HFFc6 (cell line): ENCODE measurements around the gene WIF1. TPM values are rescaled to one million over a fixed set of nuclear protein-coding genes. Genes with fewer than 3 reads are reported as not detected.

Source experiments
- DNase-seq: peaks from one replicate; pipeline ENCODE4 v3.0.0-alpha.2; 2018
- H3K27ac Mint-ChIP-seq: 2 replicates; pipeline ENCODE4 v1.8.0; 2020; ENCODE audit warnings: mild to moderate bottlenecking, mixed read lengths
- H3K27me3 Mint-ChIP-seq: 2 replicates; pipeline ENCODE4 v1.8.0; 2021; ENCODE audit warnings: mild to moderate bottlenecking, moderate library complexity, mixed read lengths; ENCODE audit not compliant: insufficient read depth
- H3K36me3 Mint-ChIP-seq: 2 replicates; pipeline ENCODE4 v1.8.0; 2021; ENCODE audit warnings: low read depth, mixed read lengths
- H3K4me1 Mint-ChIP-seq: 2 replicates; pipeline ENCODE4 v1.8.0; 2020; ENCODE audit warnings: low read depth, mixed read lengths
- H3K4me3 Mint-ChIP-seq: 2 replicates; pipeline ENCODE4 v1.8.0; 2020; ENCODE audit warnings: mild to moderate bottlenecking, moderate library complexity, mixed read lengths
- H3K9me3 Mint-ChIP-seq: 2 replicates; pipeline ENCODE4 v1.8.0; 2020; ENCODE audit warnings: mild to moderate bottlenecking, mixed read lengths
- CTCF ChIP-seq: fragments of 200-600 bp; sonication (generic); IDR thresholded peaks from 2 replicates; pipeline ENCODE4 v1.5.0; 2021; ENCODE audit warnings: antibody characterized with exemption, mild to moderate bottlenecking
- total RNA-seq, 6 experiments: library from RNA; stranded (reverse); fragmentation: NEBNext Ultra II Directional; extraction: Animal tissue kit (Norgen Biotek cat#: 25700); gene quantifications; 2 replicates in 1 of 6; 3 replicates in 5 of 6; pipeline ENCODE4 v1.2.3, GENCODE V29; 2021

Gene WIF1
- total RNA-seq, 6 experiments from 2014 or later, result not detected

GRCh38 chr12:65164774-65165173 is 43.7 kb upstream of the WIF1 start:
- H3K36me3 Mint-ChIP-seq, result no peaks in the 10 kb centered on the region
- peaks cover 5% of the 10 kb centered on the region; the same call in 1 of the 2 replicates for H3K4me1 Mint-ChIP-seq
- no peak for TF ChIP-seq CTCF
- peaks cover 20% of the 10 kb centered on the region for H3K27me3 Mint-ChIP-seq
- DNase-seq, result no peak
- no peak overlapping the region for H3K27ac Mint-ChIP-seq
- H3K4me3 Mint-ChIP-seq, result no peak overlapping the region
- no peaks in the 10 kb centered on the region for H3K9me3 Mint-ChIP-seq

GRCh38 chr12:65164244-65164643 is 43.1 kb upstream of the WIF1 start:
- no peak for TF ChIP-seq CTCF
- H3K4me1 Mint-ChIP-seq, result peaks cover 5% of the 10 kb centered on the region; the same call in 1 of the 2 replicates
- no peaks in the 10 kb centered on the region for H3K9me3 Mint-ChIP-seq
- no peaks in the 10 kb centered on the region for H3K36me3 Mint-ChIP-seq
- peaks cover 19% of the 10 kb centered on the region for H3K27me3 Mint-ChIP-seq
- no peak overlapping the region for H3K27ac Mint-ChIP-seq
- DNase-seq, result no peak
- no peak overlapping the region for H3K4me3 Mint-ChIP-seq

GRCh38 chr12:65162609-65163008 is 41.5 kb upstream of the WIF1 start:
- Mint-ChIP-seq H3K9me3 (no peaks in the 10 kb centered on the region), H3K36me3 (no peaks in the 10 kb centered on the region), H3K4me1 (no peaks in the 10 kb centered on the region), H3K27me3 (peaks cover 19% of the 10 kb centered on the region), H3K27ac (no peak overlapping the region), H3K4me3 (no peak overlapping the region)
- no peak for DNase-seq
- TF ChIP-seq CTCF, result no peak

- H3K27me3 Mint-ChIP-seq, result peaks cover 12% of the 10 kb centered on the region
- TF ChIP-seq CTCF, result no peak
- no peaks in the 10 kb centered on the region for H3K9me3 Mint-ChIP-seq
- no peaks in the 10 kb centered on the region for H3K36me3 Mint-ChIP-seq
- H3K4me3 Mint-ChIP-seq, result no peak overlapping the region
- H3K4me1 Mint-ChIP-seq, result peaks cover 11% of the 10 kb centered on the region
- H3K27ac Mint-ChIP-seq, result no peak overlapping the region
- DNase-seq, result no peak
Measured at GRCh38 chr12:65157091-65157490, 36.0 kb upstream of the WIF1 start.

- H3K9me3 Mint-ChIP-seq, result no peaks in the 10 kb centered on the region
- no peak overlapping the region for H3K27ac Mint-ChIP-seq
- DNase-seq, result no peak
- TF ChIP-seq CTCF, result no peak
- peaks cover 12% of the 10 kb centered on the region for H3K27me3 Mint-ChIP-seq
- no peak overlapping the region for H3K4me3 Mint-ChIP-seq
- peaks cover 11% of the 10 kb centered on the region for H3K4me1 Mint-ChIP-seq
- no peaks in the 10 kb centered on the region for H3K36me3 Mint-ChIP-seq
Measured at GRCh38 chr12:65156366-65156841, 35.3 kb upstream of the WIF1 start.

- no peaks in the 10 kb centered on the region for H3K9me3 Mint-ChIP-seq
- no peak overlapping the region for H3K27ac Mint-ChIP-seq
- H3K27me3 Mint-ChIP-seq, result peaks cover 12% of the 10 kb centered on the region
- no peak overlapping the region for H3K4me3 Mint-ChIP-seq
- H3K36me3 Mint-ChIP-seq, result no peaks in the 10 kb centered on the region
- peaks cover 11% of the 10 kb centered on the region for H3K4me1 Mint-ChIP-seq
- DNase-seq, result no peak
- no peak for TF ChIP-seq CTCF
Measured at GRCh38 chr12:65155784-65156183, 34.7 kb upstream of the WIF1 start.
